Dermis microvascular lymphatic vessel endothelial cell (primary cell): ENCODE data around the gene CDH23. TPM values are rescaled to one million over a fixed set of nuclear protein-coding genes. Genes with fewer than 3 reads are reported as not detected.
A peak's percentile ranks its signal among the peaks of the same experiment; 100 is the strongest.

ENCODE experiments used
- DNase-seq, 2 donors: peaks; one replicate each; pipeline versions ENCODE4 v3.0.0 to v3.0.0-alpha.2; 2010; ENCODE audit warnings: low read depth in 2 of 2
- total RNA-seq: library from RNA; depleted of rRNA; stranded (reverse); fragments of >200 nt; gene quantifications from 2 replicates; pipeline ENCODE4 v1.2.1, GENCODE V29; 2014

The CDH23 gene
- total RNA-seq, 1 donor from 2014 or later: under 0.01 TPM

DNA sequence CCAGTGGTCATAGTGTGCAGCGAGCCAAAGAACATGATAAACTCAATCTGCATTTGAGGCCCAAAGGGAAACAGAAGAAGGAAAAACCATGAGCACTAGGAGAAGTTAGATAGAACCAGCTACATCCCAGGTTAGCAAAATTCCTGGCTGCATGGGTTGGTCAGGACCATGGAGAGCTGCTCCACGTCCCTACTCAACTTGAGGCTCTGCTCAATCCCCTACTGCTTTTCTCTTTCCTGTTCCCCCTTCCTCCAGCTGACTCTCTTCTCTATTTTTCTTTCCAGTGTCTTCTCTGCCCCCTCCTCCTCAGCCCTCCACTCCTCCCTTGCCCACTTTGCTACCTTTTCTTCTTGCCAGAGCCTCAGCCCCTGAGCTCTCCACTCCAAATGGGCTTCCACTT, 398.5 kb downstream of the CDH23 start:
- DNase-seq: peak in 1 of 2 donors; percentile 38

- no peak for DNase-seq
Measured at GRCh38 chr10:71796749-71797405, 400.2 kb downstream of the CDH23 start.

DNA sequence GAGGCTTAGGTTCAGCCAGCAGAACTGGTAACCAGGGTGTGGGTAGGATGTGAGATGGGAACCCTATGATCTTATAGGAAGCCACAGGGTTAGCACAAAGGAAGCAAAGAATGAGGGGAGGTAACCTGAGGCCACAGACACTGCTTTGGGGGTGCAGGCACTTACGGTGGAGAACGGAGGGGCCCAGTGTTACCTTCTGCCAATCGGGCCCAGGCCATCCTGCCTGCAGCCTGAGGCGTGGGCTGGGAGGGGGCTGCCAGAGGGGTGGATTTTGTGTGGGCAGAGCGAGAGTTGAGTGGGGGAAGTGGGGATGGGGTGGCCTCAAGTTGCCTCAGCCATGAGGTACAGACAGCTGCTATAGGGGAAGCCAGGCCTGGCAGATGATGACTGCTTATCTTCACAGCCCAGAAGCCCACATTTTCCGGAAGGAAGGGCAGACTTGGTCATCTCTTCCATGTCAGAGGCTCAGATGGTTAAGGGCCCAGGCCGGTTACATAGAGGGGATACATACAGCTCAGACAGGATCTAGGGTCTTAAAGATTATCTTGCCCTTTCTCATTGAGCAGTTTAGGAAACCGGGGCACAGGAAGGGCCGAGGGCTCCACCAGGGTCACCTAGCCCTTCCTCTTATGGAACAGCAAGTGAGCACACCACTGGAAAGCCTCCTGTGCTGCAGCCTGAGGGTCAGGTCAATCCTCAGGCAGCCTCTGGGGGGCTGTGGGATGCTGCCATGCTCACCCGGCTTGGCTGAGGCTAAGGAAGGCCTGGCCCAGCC, 401.0 kb downstream of the CDH23 start:
- peak; percentile 48 to 55 for DNase-seq

DNA sequence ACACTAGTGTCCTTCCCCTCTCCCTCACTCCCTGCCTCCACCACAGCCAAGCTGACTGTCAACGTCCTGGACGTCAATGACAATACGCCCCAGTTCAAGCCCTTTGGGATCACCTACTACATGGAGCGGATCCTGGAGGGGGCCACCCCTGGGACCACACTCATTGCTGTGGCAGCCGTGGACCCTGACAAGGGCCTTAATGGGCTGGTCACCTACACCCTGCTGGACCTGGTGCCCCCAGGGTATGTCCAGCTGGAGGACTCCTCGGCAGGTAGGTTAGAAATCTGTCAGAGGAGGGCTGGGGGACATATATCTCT, 401.5 kb downstream of the CDH23 start:
- DNase-seq: no peak

DNA sequence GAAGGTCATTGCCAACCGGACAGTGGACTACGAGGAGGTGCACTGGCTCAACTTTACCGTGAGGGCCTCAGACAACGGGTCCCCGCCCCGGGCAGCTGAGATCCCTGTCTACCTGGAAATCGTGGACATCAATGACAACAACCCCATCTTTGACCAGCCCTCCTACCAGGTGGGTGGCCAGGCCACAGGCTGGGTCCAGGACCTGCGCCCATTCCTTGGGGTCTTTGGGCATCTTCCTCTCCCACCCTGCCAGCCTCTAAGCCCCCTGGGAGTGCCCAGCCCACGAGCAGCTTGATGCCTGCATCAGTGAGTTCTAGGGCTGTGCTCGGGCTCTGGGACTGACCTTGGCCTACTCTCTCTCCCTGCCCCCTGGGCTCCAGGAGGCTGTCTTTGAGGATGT, 402.4 kb downstream of the CDH23 start:
- DNase-seq: no peak

DNA sequence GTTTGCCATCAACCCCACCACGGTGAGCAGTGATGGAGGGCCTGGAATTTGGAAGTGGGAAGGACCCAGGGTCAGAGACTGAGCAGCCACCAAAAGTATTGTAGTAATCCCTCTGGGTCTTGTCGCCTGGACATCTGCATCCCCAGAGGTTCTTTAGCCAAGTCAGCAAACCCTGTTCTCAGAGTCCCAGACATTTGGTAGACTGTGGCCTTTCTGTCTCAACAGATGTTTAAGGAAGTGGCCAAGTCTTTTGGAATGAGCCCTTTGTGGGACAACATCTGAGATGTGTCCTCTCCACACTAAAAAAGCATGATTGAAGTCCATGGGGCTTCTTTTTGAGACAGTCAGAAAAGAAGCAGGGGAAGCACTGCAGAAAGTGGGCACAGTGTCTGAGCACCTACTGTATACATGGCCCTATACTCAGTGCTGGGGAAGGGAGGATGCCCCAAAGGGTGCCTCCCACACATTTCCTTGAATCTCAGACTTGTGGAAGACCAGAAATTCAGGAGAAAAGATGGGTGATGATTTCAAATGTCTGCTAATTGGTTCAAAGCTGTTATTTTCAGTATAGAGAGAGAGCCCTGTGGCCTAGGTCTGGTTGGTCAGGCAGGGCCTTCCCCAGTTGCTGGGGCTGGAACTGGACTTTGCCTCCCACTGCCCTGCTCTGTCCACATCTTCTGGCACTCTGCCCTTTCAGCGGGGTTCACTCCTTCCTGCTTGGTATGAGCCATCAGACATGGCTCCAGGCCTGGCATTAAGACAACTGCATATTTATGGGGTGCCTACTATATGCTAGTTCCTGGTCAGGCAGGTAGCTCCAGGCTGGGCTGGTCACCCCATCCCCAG, 403.1 kb downstream of the CDH23 start:
- DNase-seq: no peak

DNA sequence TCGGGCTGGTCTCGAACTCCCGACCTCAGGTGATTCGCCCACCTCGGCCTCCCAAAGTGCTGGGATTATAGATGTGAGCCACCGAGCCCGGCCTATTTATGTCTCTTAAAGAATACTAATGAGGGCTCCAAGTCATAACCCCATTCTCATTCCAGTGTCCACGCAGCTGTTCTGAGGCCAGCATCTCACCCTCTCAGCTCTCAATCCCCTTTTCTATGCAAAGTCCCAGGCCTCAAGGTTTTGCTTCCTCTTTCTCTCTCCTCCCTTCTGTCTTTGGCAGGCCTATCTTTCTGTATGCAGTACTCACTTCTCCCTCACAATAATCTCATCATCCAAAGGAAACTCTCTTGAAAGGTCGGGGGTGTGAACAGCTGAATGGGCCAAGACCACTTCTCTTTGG, 404.6 kb downstream of the CDH23 start:
- DNase-seq: no peak

DNA sequence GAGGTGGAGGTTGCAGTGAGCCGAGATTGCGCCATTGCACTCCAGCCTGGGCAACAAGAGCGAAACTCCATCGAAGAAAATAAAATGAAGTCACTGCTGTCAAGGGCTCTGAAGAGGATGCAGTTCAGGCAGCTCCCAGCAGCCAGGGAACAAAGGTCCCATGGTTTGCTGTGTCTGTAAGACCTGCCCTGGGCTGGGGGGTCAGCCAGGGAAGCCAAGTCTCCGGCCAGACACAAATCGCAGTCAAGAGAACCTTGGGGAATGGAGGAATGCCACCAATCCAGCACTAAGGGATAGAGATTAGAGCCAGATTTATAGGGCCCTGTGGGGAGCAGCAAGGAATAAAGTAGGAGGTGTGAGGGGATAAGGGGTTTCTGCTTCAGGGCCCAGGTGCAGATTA, 405.5 kb downstream of the CDH23 start:
- DNase-seq: no peak

GRCh38 chr10:71802715-71803488, 406.2 kb downstream of the CDH23 start:
- DNase-seq: no peak

DNA sequence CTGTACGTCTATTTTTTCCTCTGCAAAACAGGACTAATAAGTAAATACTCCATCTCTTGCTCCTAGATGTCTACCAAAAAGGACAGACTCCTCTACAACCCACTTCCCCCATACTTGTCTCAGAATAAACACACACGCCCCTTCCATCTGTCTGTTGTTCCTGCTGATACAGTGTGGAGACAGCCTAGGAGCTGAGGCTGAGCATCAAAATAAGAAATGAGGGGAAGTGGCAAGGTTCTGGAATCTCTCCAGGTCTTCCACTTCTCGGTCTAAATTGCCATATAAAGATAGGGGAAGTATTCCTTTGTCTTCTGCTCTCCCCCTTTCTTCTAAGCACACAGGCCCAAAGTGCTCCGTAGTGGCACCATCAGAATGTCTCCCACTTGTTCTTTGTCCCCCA, 407.4 kb downstream of the CDH23 start:
- no peak for DNase-seq

GRCh38 chr10:71805776-71806703, 409.3 kb downstream of the CDH23 start:
- DNase-seq: peak in 1 of 2 donors; percentile 68

- DNase-seq: no peak
Measured at GRCh38 chr10:71806704-71807556, 410.2 kb downstream of the CDH23 start.

- no peak for DNase-seq
Measured at GRCh38 chr10:71807557-71808510, 411.1 kb downstream of the CDH23 start.

- DNase-seq: no peak
Measured at GRCh38 chr10:71809628-71810027, 412.9 kb downstream of the CDH23 start.

GRCh38 chr10:71810048-71810750, 413.5 kb downstream of the CDH23 start:
- no peak for DNase-seq

DNA sequence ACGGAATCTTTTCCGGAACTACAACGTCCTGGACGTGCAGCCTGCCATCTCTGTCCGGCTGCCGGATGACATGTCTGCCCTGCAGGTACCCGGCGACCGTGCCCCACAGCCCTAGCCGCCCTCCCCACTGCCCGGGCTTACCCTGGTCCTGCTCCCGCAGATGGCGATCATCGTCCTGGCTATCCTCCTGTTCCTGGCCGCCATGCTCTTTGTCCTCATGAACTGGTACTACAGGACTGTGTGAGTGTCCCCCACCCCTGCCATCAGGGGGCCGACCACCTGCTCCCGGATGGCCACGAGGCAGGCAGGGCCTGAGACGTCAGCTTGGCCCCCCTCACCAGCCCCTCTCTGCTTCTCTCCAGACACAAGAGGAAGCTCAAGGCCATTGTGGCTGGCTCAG, 414.6 kb downstream of the CDH23 start:
- no peak for DNase-seq

DNA sequence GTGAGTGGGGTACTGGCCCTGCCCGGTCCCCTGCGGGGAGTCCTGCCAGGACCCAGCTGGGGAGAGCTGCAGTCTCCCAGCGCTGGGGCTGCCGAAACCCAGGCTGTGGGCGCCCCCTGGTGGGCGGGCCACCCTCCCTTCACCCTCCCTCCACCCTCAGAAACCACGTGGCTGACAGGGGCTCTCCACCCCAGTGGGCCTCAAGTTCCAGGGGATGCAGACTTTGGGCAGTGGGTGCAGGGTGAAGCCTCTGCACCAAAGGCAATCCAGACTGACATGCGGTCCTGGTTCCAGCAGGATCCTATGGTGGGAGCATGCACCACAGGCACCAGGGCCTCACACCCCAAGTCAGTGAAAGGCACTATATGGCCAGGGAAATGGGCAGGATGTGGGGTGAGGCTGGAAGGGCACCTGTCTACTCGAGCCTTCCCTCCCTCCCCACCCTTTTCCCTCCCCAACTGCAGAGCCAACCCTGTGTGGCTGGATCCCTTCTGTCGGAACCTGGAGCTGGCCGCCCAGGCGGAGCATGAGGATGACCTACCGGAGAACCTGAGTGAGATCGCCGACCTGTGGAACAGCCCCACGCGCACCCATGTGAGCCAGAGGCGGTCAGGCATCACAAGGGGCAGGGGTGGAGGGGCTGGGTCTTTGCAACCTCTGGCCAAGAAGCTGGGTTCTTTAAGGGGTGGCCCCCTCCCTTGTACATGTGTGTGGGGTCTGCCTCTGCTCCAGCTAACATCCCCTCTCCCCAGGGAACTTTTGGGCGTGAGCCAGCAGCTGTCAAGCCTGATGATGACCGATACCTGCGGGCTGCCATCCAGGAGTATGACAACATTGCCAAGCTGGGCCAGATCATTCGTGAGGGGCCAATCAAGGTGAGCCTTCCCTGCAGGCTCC, 415.5 kb downstream of the CDH23 start:
- peak in 1 of 2 donors; percentile 61 for DNase-seq
